ENCODE results near the gene PLEKHM3. TPM values are rescaled to one million over a fixed set of nuclear protein-coding genes. Genes with fewer than 3 reads are reported as not detected.

Gene PLEKHM3
- total RNA-seq, 1 donor = 13.8 TPM

DNA sequence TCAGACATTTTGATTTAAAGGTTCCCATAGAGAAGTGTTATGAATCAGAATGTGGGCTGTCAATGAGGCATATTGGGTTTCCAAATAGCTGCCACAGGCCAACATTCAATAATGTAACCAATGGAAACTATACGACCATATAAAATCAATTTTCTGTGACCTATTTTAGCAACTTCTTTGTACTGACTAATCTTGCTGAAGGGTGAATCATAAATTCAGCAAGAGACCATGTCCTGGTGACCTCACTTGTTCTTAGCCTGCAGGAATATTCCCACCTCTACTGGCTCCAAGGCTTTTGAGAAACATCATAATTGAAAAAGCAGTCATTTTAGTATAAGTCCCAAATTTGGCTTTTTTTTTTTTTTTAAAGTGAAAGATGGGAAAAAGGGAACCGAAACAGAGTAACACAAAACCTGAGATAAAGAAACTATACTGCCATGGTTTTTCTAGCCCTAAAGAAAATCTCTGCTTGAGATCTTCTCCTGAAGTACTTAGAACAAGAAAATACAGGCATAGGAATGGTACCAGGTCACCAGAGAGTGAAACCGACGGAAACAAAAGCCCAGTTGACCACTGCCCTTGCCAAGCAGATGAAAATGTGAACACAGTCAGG is 32.1 kb downstream of the PLEKHM3 start:
- peak; percentile 13 for DNase-seq (ENCODE audit: low read depth)
- TF ChIP-seq, protein P1, sequence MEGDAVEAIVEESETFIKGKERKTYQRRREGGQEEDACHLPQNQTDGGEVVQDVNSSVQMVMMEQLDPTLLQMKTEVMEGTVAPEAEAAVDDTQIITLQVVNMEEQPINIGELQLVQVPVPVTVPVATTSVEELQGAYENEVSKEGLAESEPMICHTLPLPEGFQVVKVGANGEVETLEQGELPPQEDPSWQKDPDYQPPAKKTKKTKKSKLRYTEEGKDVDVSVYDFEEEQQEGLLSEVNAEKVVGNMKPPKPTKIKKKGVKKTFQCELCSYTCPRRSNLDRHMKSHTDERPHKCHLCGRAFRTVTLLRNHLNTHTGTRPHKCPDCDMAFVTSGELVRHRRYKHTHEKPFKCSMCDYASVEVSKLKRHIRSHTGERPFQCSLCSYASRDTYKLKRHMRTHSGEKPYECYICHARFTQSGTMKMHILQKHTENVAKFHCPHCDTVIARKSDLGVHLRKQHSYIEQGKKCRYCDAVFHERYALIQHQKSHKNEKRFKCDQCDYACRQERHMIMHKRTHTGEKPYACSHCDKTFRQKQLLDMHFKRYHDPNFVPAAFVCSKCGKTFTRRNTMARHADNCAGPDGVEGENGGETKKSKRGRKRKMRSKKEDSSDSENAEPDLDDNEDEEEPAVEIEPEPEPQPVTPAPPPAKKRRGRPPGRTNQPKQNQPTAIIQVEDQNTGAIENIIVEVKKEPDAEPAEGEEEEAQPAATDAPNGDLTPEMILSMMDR (IDR thresholded peaks at IDR 0.05; ENCODE audit: insufficient read depth, low read depth, low read length) = no peak
- H3K4me3 ChIP-seq (ENCODE audit: low read depth, low read length) = no peak overlapping the region

DNA sequence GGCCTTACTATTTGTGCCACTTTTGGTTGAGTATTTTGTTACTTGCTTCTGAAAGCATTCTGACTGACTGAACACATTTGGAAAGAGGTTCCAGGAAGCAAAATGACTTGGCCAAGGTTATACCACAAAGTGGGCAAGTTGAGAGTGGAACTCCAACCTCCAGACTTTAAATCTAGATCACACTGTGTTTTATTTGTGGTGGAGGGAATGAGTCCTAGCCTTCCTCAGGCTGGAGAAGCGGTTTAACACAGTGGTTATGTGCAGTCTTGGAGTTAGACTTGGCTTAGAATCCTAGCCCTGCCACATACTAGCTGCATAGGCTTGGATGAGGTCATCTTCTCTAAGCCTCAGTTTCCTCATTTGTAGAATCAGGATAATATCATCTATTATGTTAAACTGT is 33.4 kb downstream of the PLEKHM3 start:
- DNase-seq (ENCODE audit: low read depth) = no peak
- no peak overlapping the region for H3K4me3 ChIP-seq (ENCODE audit: low read depth, low read length)
- TF ChIP-seq, protein P1 (IDR thresholded peaks at IDR 0.05; ENCODE audit: insufficient read depth, low read depth, low read length) = no peak

DNA sequence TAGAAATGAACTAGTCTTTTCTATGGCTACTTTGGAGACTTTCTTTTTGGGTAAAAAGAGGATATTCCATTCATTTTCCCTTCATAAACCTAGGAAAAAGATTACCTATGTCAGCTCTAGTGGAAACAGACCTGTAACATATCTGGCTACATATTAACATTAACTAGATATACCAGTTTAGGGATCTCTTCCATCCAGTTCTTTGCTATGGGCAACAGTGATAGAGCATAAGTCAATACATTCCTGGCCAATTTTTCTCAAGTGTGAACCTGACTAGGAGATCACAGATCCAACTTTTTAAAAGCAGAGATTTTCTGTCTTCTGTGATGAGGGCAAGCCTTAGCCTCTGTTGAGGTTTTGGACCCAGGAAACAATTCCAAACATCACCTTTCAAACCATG is 34.5 kb downstream of the PLEKHM3 start:
- H3K4me3 ChIP-seq (ENCODE audit: low read depth, low read length) = no peak overlapping the region
- DNase-seq (ENCODE audit: low read depth) = no peak
- TF ChIP-seq, protein P1 (IDR thresholded peaks at IDR 0.05; ENCODE audit: insufficient read depth, low read depth, low read length) = no peak

DNA sequence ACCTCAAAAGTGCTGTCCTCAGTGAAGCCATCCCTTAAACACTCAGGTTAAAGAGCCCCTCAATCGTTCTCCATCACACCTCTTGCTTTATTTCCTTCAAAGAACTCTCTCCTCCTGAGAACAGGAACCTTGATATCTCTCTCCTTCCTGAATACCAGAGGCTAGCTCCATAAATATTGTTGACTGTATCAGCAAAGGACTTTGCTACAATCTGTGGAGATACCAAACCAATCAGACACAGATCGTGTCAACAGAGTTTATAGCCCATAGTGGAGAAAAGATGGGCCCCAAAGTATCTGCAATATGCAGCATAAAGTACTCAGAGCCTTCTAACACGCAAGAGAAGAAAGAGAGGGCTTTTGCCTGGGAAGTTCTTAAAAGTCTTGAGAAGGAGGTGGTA is 36.4 kb downstream of the PLEKHM3 start:
- no peak for DNase-seq (ENCODE audit: low read depth)
- TF ChIP-seq, protein P1 (IDR thresholded peaks at IDR 0.05; ENCODE audit: insufficient read depth, low read depth, low read length) = no peak
- no peak overlapping the region for H3K4me3 ChIP-seq (ENCODE audit: low read depth, low read length)

DNA sequence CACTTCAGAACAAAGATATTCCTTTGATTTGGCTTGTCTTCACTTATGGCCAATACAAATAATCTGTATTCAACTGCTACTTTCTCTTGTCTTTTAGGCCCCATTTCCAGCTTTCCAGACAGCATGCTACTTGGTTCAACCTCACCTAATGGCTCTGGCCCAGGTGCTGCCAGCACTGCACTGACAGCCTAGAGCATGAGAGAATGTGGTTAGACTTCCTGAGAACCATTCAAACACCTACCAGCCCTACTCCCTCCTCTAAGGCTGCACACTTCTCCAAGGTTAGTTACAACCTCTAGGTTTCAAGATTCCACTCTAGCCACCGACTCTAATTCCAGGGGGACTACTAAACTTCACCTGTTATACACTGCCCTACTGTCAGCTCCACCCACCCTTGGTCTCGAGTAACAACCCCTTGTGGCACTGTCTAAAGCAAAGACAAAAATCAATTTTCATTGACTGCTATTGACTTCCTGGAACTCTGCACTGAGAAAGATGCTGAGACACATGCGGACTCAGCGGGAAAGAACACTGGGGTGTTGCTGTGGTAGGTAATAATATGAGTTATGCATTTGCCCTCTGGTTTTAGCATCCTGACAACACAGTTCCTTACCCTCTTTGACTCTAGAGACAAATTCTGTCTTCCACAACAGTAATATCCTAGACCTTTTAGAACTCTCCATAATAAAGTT is 38.2 kb downstream of the PLEKHM3 start:
- no peak overlapping the region for H3K4me3 ChIP-seq (ENCODE audit: low read depth, low read length)
- DNase-seq (ENCODE audit: low read depth) = no peak
- TF ChIP-seq, protein P1 (IDR thresholded peaks at IDR 0.05; ENCODE audit: insufficient read depth, low read depth, low read length) = no peak

DNA sequence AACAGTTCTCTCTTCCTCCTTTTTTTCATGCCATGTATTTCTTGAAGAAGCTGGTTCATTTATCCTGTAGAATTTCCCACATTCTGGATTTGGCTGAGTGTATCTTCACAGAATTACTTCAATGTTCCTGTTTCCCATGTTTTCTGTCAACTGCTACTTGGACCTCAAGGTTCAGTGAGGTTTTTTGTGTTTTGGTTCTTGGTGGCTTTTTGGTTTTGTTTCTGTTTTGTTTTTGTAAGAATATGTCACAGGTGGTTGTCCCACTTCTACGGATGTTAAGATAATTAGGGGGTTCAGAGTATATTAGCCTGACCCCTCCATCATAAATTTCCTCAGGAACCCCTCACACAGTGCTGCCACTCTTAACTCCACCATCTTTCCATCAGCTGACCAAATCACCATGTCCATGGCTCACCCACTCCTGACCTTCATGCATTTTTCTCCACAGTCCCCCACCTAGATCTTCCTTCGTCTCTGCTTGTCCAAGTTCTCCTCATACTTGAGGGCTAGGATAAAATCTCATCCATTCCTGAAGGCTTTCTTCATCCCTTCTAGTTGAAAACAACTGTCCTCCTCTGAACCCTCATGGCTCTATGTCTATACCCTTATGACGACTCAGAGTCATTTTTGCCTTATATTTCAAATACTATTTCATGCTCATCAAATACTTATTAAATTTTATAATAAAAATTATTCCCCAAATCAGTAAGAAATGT is 40.4 kb downstream of the PLEKHM3 start:
- no peak overlapping the region for H3K4me3 ChIP-seq (ENCODE audit: low read depth, low read length)
- TF ChIP-seq, protein P1 (IDR thresholded peaks at IDR 0.05; ENCODE audit: insufficient read depth, low read depth, low read length) = no peak
- DNase-seq (ENCODE audit: low read depth) = no peak
